IMR-90 (cell line): ENCODE measurements around the gene ALK.

Source experiments
- CEBPB ChIP-seq: IDR thresholded peaks from 2 replicates; pipeline ENCODE4 v1.6.1; 2012; ENCODE audit warnings: low read depth, low read length, improper control_type of control experiment
- FOS ChIP-seq: fragments of 150-350 bp; IDR thresholded peaks from 2 replicates; pipeline ENCODE4 v1.6.1; 2016; ENCODE audit warnings: low read depth, low read length
- MAFK ChIP-seq: IDR thresholded peaks from 2 replicates; pipeline ENCODE4 v1.6.1; 2012; ENCODE audit warnings: low read depth, low read length, improper control_type of control experiment
- MAZ ChIP-seq: IDR thresholded peaks from 2 replicates; pipeline ENCODE4 v1.6.1; 2012; ENCODE audit warnings: low read depth, mild to moderate bottlenecking, low read length, improper control_type of control experiment, moderate library complexity, borderline replicate concordance
- NFE2L2 ChIP-seq: fragments of 150-350 bp; IDR thresholded peaks from 2 replicates; pipeline ENCODE4 v1.6.1; 2016; ENCODE audit warnings: low read depth, mild to moderate bottlenecking, low read length
- POLR2A ChIP-seq: IDR thresholded peaks from 2 replicates; pipeline ENCODE4 v1.6.1; 2012; ENCODE audit warnings: mild to moderate bottlenecking, low read depth, low read length
- TF ChIP-seq, protein P1 (sequence below): conservative IDR thresholded peaks from 2 replicates; pipeline ENCODE4 v1.5.1; 2012; ENCODE audit warnings: mild to moderate bottlenecking, low read depth, low read length, improper control_type of control experiment
- TF ChIP-seq, protein P2 (sequence below): fragments of 150-350 bp; IDR thresholded peaks from 2 replicates; pipeline ENCODE4 v1.6.1; 2017; ENCODE audit warnings: mild to moderate bottlenecking, antibody characterized with exemption, low read length, low read depth

DNA sequence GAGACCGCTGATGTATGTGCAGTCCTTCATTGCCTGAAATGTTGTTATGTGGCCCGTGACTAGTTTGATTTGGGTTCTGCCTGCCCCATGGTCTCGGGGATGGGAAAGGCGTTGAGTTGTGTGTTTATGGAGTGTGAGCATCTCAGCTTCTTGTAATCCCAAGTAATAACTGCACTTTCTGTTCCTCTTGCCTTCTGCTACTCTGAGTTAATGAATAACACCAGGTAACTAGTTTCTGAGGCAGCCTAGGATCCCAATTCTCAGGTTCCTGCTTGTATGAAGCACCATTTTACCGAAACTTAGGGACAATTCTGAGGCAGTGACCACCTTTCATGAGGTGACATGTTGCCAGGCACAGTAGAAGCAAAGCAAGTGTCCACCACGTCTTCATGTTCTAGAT is 170.0 kb downstream of the ALK start:
- TF ChIP-seq, protein P1, sequence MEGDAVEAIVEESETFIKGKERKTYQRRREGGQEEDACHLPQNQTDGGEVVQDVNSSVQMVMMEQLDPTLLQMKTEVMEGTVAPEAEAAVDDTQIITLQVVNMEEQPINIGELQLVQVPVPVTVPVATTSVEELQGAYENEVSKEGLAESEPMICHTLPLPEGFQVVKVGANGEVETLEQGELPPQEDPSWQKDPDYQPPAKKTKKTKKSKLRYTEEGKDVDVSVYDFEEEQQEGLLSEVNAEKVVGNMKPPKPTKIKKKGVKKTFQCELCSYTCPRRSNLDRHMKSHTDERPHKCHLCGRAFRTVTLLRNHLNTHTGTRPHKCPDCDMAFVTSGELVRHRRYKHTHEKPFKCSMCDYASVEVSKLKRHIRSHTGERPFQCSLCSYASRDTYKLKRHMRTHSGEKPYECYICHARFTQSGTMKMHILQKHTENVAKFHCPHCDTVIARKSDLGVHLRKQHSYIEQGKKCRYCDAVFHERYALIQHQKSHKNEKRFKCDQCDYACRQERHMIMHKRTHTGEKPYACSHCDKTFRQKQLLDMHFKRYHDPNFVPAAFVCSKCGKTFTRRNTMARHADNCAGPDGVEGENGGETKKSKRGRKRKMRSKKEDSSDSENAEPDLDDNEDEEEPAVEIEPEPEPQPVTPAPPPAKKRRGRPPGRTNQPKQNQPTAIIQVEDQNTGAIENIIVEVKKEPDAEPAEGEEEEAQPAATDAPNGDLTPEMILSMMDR: no peak
- TF ChIP-seq POLR2A: no peak
- TF ChIP-seq FOS: no peak
- TF ChIP-seq, protein P2, sequence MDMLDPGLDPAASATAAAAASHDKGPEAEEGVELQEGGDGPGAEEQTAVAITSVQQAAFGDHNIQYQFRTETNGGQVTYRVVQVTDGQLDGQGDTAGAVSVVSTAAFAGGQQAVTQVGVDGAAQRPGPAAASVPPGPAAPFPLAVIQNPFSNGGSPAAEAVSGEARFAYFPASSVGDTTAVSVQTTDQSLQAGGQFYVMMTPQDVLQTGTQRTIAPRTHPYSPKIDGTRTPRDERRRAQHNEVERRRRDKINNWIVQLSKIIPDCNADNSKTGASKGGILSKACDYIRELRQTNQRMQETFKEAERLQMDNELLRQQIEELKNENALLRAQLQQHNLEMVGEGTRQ: no peak
- TF ChIP-seq MAZ: no peak
- TF ChIP-seq CEBPB: no peak
- no peak for TF ChIP-seq MAFK
- no peak for TF ChIP-seq NFE2L2
